ENCODE data around the gene ZC2HC1C.
A peak's percentile ranks its signal among the peaks of the same experiment; 100 is the strongest.

Gene ZC2HC1C

GRCh38 chr14:75069121-75069810, at the start of gene ZC2HC1C:
TSS of gene ZC2HC1C (plus strand) at chr14:75069641. CDS start at chr14:75070574, 933 bp downstream.
- peak; percentile 94 for DNase-seq (ENCODE audit: low spot score)

- no peak for DNase-seq (ENCODE audit: low spot score)
These were observed 46.8 kb upstream of the ZC2HC1C start for GRCh38 chr14:75022655-75023054.

GRCh38 chr14:75023108-75023507, 46.3 kb upstream of the ZC2HC1C start:
- DNase-seq (ENCODE audit: low spot score): no peak

- DNase-seq (ENCODE audit: low spot score): no peak
These were observed 44.4 kb upstream of the ZC2HC1C start for GRCh38 chr14:75025082-75025481.

- DNase-seq (ENCODE audit: low spot score): no peak
These were observed 43.6 kb upstream of the ZC2HC1C start for GRCh38 chr14:75025876-75026275.

- no peak for DNase-seq (ENCODE audit: low spot score)
These were observed 39.3 kb upstream of the ZC2HC1C start for GRCh38 chr14:75030147-75030546.

GRCh38 chr14:75032939-75033338, 36.5 kb upstream of the ZC2HC1C start:
- no peak for DNase-seq (ENCODE audit: low spot score)

GRCh38 chr14:75040507-75040906, 28.9 kb upstream of the ZC2HC1C start:
- DNase-seq (ENCODE audit: low spot score): no peak

- DNase-seq (ENCODE audit: low spot score): no peak
These were observed 28.5 kb upstream of the ZC2HC1C start for GRCh38 chr14:75040959-75041358.

GRCh38 chr14:75041613-75042012, 27.8 kb upstream of the ZC2HC1C start:
- no peak for DNase-seq (ENCODE audit: low spot score)

GRCh38 chr14:75042035-75042434, 27.4 kb upstream of the ZC2HC1C start:
- no peak for DNase-seq (ENCODE audit: low spot score)

- no peak for DNase-seq (ENCODE audit: low spot score)
These were observed 25.1 kb upstream of the ZC2HC1C start for GRCh38 chr14:75044322-75044721.

GRCh38 chr14:75044752-75045151, 24.7 kb upstream of the ZC2HC1C start:
- no peak for DNase-seq (ENCODE audit: low spot score)

GRCh38 chr14:75046275-75046674, 23.2 kb upstream of the ZC2HC1C start:
- DNase-seq (ENCODE audit: low spot score): no peak

- DNase-seq (ENCODE audit: low spot score): no peak
These were observed 22.5 kb upstream of the ZC2HC1C start for GRCh38 chr14:75046899-75047298.

- no peak for DNase-seq (ENCODE audit: low spot score)
These were observed 21.9 kb upstream of the ZC2HC1C start for GRCh38 chr14:75047506-75047905.

- peak; percentile 64 for DNase-seq (ENCODE audit: low spot score)
These were observed 21.3 kb upstream of the ZC2HC1C start for GRCh38 chr14:75048101-75048500.

GRCh38 chr14:75049136-75049535, 20.3 kb upstream of the ZC2HC1C start:
- DNase-seq (ENCODE audit: low spot score): peak; percentile 83

- DNase-seq (ENCODE audit: low spot score): no peak
These were observed 19.7 kb upstream of the ZC2HC1C start for GRCh38 chr14:75049731-75050201.

- DNase-seq (ENCODE audit: low spot score): peak; percentile 82
These were observed 18.4 kb upstream of the ZC2HC1C start, which contains the start of gene MLH3 for GRCh38 chr14:75050852-75051555. TSS of gene MLH3 (minus strand) at chr14:75051467. CDS start at chr14:75049655, 1,812 bp downstream.

- DNase-seq (ENCODE audit: low spot score): no peak
These were observed 17.9 kb upstream of the ZC2HC1C start for GRCh38 chr14:75051556-75051899.

GRCh38 chr14:75053396-75054291, 15.8 kb upstream of the ZC2HC1C start:
- DNase-seq (ENCODE audit: low spot score): no peak
